Dermis microvascular lymphatic vessel endothelial cell (primary cell): ENCODE results near the gene BAZ1A. TPM values are rescaled to one million over a fixed set of nuclear protein-coding genes. Genes with fewer than 3 reads are reported as not detected.
"Not testable (repeated sequence)": the region's sequence is repeated elsewhere in the genome, so short reads cannot be mapped to it uniquely, and the experiment has no call there.

ENCODE experiments used
- DNase-seq, 2 donors: peaks; one replicate each; pipeline versions ENCODE4 v3.0.0 to v3.0.0-alpha.2; 2010; ENCODE audit warnings: low read depth in 2 of 2
- total RNA-seq: library from RNA; depleted of rRNA; stranded (reverse); fragments of >200 nt; gene quantifications from 2 replicates; pipeline ENCODE4 v1.2.1, GENCODE V29; 2014

The BAZ1A gene
- total RNA-seq, 1 donor from 2014 or later: 37.1 TPM

DNA sequence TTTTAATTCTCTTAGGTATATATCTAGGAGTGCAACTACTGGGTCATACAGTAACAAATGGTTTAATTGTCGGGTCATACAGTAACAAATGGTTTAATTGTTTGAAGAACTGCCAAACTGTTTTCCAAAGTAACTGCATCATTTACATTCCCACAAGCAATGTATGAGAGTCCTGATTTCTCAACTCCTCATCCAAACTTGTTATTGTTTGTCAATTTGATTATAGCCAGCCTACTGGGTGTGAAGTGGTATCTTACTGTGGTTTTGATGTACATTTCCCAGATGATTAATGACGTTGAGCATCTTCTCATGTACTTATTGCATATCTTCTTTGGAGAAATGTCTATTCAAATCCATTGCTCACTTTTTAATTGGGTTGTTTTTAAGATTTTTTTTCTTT is 93.1 kb downstream of the BAZ1A start:
- DNase-seq: no peak

DNA sequence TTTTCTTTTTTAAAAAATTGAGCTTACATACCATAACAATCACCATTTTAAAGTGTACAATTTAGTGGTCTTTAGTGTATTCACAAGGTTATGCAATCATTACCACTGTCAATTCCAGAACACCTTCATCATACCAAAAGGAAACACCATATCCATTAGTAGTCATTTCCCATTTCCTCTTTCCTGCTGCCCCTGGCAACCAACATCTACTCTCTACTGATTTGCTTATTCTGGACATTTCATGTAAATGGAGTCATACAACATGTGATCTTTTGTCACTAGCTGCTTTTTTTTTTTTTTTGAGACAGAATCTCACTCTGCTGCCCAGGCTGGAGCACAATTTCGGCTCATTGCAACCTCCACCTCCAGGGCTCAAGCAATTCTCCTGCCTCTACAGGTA is 93.9 kb downstream of the BAZ1A start:
- peak; percentile 95 to 98 for DNase-seq

DNA sequence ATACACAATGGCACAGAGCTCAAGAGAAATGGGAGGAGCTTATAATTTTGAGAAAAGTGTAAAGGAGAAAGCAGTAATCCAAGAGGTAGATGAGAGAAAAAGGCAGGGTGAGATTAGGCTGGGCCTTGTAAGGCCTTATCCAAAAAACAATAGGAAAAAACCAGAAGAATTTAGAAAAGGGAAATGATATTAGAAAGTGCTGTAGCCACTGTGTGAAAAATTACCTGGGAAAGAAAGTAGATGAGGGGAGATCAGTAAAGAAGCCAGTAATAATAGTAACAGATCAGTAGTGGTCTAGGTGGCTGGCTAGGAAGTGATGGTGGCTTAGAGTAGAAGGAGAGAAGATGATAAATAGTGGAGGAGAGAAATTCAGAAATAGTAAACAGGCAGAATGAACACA is 94.5 kb downstream of the BAZ1A start:
- DNase-seq: no peak

DNA sequence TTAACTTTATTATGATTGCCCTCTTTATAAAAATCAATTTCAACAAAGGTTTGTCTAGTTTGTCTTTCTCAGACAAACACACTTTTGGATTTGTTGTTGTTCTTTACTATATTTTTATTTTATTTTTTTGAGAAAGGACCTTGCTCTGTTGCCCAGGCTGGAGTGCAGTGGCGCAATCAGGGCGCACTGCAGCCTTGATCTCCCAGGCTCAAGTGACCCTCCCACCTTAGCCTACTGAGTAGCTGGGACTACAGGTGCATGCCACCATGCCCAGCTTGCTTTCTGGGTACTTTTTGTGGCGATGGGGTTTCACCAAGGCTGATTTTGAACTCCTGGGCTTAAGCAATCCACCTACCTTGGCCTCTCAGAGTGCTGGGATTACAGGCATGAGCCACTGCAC is 96.4 kb downstream of the BAZ1A start:
- no peak for DNase-seq

DNA sequence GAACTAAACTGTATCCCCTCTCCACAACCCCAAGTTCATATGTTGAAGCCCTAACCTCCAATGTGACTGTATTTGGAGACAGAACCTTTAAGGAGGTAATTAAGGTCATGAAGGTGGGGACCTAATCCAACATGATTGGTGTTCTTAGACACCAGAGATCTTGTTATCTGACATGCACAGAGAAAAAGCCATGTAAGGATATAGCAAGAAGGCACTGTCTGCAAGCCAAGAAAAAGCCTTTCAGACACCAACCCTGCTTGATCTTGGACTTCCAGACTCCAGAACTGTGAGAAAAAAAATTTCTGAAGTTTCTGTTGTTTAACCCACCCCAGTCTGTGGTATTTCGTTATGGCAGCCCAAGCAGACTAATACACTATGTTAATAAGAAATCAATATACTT is 98.5 kb downstream of the BAZ1A start:
- no peak for DNase-seq

DNA sequence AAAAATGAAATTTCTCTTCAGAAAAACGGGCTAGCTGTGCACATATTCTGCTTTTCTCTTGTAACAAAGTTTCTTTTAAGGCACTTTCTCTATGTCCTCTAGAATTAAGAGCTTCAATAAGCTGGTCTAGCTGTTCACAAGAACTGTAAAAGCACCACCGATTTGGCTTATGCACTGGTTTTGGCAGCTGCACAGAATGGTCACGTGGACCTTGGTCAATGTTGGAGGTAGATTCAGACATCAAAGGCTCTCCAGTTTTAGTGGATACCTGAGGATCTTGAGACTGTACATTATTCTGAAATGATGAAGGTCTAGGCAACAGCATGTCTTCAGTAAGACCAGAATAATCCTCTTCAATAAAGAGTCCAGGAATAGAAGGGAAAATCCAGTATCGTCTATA is 99.2 kb downstream of the BAZ1A start:
- no peak for DNase-seq

DNA sequence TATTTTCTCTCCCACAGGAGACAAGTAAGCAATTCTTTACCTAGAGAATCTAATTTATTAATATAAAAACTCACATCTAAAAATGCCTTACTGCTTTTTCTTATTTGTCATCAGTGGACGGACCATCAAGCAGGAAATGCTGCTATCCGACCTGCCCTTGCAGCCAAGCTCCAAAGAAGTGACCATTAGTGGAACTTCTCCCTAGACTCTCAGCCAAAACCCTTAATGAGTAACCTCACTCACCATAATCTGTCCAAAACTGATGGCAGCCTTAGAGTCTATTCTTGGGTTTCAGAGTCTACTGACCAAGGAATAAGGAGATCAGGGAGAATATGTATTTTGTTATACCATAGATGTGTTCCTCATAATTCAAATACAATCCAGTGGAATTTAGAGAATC is 99.8 kb downstream of the BAZ1A start:
- DNase-seq: no peak

DNA sequence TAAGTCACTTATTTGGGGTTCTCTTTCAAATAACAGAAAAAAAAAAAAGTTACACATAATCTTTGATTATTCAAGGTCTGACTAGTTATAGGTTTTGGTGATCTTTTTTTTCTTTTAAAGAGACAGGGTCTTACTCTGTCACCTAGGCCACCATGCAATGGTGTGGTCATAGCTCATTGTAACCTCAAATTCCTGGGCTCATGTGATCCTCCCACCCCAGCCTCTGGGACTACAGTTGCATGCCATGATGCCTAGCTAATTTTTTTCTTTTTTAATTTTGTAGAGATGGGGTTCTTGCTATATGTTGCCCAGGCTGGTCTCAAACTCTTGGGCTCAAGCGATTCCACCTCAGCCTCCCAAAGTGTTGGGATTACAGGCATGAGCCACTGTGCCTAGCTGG is 104.3 kb downstream of the BAZ1A start:
- no peak for DNase-seq

DNA sequence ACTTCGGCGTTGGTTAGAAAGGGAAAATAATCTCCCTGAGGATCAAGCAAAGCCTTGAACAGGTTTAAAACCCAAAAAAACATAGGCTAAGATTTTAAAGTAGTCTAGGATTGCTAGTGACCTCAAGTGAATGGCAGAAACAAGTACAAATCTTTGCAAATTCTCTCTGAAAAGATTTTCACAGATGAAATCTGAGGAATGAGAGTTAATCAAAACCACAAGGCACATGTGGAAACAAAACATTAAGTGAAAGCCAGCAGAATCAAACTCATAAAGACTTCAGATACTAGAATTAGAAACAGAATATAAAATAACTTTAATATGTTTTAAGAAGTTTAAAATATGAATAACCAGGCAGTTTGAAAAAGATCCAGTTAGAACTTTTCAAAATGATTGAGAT is 108.6 kb downstream of the BAZ1A start:
- no peak for DNase-seq

DNA sequence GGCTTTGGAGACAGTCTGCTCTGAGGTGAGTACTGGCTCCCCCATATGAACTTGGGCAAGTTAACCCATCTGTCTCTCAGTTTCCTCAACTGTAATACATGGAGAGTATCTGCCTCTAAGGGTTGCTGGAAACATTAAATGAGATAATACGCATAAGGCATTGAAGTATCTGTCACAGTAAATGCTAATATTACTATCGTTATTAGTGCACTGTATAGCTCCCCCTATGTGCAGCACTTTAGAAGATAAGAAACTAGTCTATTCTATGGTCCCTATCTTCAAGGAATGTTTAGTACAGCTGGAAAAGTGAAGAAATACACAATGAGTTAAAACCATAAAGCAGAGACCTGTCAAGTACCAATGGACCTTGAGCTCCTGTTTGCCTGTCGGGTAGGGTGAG is 109.1 kb downstream of the BAZ1A start:
- no peak for DNase-seq

DNA sequence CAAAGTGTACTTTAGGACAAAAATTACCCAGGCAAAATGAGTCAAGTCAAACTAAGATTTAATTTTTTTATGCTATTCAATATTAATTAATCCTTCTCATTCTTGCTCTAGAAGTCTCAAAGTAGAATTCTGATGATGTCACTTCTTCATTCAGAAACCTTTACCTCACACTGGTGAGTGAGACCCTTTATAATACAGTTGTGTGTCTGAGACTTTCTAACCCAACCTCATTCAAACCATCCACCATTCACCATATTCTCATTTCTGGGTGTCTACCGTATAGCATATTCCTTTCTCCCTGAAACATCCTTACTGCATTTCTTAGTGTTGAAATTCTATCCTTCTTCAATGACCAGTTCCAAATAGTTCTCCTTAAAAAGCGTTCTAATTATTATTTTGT is 119.9 kb downstream of the BAZ1A start:
- DNase-seq: no peak

DNA sequence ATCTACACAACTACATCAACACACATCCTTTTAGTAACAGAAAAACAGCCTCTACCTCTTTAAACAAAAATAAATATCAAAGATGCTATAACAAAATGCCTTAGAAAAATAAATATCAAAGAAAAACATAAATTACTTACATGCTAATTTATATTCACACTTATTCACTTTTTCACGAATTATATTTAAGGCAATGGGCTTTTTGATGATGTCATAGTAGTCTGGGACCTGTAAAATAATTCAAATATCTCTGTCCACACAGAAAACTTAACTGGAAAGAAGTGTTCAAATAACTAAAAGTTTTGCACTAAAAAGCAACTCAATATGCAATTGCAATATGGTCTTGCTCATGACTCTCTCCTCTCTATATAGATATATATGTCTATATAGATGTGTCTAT is 120.5 kb downstream of the BAZ1A start:
- DNase-seq: no peak

DNA sequence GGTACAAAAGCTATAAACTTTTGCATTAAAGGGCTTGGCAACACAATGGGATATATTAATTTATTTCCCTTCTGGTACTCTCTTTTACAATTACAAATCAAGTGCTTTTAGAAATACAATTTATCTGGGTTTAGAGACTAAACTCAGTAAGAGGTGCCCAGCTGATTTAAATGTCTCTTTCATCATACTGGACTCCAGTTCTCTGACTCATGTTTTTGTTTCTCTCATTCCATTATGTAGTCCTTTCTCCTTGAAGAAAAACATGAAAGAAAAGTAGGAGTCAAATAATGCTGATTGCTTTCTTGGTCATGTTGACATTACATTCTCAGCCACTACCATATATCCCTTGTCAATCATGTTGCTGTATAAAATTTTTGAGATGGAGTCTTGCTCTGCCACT is 124.5 kb downstream of the BAZ1A start:
- peak in 1 of 2 donors; percentile 6 for DNase-seq

DNA sequence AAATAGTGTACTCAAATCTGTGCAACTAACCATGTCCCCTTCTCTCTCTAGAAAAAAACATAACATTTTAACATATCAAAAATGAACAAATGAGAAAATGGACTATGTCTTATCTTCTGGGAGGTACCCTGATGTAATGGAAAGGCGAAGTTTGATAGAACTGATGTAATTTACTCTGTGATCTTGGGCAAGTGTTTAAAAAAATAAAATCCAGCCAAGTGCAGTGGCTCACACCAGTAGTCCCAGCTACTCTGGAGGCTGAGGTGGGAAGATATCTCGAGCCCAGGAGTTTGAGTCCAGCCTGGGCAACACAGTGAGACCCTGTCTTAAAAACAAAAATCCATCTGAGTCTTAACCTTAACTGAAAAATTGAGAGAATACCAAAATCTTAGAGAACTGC is 124.9 kb downstream of the BAZ1A start:
- no peak for DNase-seq

DNA sequence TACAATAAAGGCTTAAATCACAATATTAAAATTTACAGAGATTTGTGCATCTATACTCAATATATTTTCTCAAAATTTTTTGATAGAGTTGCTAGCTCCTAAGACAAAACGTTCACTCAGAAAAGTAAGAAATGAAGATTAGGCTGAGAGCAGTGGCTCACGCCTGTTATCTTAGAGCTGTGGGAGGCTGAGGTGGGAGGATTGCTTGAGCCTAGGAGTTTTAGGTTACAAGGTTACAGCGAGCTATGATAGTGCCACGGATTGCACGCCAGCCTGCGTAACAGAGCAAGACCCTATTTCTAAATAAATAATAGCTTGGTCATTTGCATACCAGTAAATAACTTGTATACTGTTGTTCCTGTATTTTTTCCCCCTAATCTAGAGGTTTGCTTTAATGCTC is 125.8 kb downstream of the BAZ1A start:
- no peak for DNase-seq

DNA sequence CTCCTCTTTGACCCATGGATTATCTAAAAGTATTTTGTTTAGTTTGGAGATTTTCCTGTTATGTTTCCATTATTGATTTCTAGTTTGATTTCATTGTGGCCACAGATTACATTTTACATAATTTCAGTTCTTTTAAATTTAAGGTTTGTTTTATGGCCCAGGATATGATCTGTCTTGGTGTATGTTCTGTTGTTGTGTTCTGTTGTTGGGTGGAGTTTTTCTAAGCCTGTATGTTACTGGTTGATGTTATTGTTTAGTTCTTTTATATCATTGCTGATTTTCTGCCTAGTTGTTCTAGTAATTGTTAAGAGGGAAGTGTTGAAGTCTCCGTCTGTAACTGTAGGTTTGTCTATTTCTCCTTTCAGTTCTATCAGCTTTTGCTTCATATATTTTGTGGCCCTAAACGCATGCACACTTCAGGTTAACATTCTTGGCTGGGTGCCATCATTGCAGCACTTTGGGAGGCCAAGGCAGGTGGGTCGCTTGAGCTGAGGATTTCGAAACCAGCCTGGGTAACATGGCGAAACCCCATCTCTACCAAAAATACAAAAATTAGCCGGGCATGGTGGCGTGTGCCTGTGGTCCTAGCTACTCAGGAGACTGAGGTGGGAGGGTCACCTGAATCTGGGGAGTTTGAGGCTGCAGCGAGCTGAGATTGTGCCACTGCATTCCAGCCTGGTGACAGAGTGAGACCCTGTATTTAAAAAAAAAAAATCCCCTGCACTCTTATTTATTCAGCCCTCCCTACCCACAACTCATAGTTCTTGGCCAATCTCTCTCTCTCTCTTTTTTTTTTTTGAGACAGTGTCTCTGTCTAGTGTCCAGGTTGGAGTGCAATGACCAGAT is 132.7 kb downstream of the BAZ1A start:
- DNase-seq: no peak

DNA sequence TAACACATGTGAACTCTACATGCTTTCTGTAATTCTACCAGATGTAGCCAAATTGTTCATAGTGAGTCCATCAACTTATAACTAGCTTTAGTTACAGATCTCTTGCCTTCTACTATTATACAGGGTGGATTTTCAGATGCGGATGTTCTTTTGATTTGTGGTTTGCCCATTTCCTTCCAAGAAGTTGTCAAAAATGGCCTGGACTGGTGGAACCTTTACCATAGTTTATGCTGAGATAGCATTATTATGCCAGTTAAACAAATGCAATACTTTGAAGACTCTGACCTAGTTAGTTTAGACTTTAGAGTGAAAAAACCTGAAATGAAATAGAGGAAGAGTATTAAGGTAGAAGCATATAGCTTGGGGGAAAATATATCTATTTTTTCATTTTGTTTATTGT is 133.3 kb downstream of the BAZ1A start:
- DNase-seq: no peak

DNA sequence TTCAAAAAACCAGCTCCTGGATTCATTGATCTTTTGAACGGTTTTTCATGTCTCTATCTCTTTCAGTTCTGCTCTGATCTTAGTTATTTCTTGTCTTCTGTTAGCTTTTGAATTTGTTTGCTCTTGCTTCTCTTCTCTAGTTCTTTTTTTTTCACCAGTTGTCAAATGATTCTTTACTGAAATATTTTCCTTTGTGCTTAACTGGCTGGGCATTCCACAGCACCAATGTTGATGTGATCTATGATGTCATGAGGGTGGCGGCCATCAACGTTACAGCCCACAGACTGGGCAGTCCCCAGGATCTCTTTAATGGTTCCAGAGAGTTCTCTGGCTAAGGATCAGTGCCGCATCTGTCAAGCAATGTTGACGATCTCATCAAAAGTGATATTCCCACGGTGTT is 135.0 kb downstream of the BAZ1A start:
- not testable (repeated sequence) for DNase-seq

DNA sequence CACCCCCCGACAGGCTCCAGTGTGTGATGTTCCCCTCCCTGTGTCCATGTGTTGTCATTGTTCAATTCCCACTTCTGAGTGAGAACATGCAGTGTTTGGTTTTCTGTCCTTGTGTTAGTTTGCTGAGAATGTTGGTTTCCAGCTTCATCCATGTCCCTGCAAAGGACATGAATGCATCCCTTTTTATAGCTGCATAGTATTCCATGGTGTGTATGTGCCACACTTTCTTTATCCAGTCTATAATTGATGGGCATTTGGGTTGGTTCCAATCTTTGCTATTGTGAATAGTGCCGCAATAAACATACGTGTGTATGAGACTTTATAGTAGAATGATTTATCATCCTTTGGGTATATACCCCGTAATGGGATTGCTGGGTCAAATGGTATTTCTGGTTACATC is 138.1 kb downstream of the BAZ1A start:
- DNase-seq: not testable (repeated sequence)

DNA sequence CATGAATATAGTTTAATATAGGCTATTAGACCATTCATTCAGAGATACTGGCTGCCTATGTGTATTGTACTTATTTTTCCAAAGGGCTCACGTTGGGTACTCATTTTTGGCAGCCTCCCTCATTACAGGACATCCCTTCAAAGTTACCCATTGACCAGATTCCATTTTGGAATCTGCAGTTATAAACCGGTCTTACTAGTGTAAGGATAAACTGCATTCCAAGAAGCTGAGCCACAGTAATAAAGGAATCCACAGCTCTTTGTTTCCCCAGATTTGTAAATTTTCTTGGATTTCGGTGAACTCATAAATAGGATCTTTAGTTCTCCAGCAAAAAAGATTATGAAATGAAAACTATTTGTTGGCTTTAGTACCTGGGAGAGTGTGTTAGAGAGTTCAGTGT is 141.9 kb downstream of the BAZ1A start:
- no peak for DNase-seq

DNA sequence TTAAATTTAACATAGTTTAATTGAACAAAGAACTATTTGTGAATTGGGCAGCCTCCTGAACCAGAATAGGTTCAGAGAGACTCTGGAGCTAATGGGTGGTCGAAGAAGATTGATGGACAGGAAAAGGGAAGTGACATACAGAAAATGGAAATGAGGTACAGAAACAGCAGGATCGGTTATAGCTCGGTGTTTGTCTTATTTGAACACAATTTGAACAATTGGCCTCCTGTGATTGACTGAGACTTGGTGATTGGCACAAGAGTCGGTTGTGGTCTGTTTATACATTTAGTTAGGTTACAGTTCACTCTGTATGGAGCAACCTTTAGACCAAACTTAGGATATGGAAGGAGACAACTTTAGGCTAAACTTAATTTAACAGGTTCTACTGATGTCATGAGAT is 142.4 kb downstream of the BAZ1A start:
- no peak for DNase-seq

DNA sequence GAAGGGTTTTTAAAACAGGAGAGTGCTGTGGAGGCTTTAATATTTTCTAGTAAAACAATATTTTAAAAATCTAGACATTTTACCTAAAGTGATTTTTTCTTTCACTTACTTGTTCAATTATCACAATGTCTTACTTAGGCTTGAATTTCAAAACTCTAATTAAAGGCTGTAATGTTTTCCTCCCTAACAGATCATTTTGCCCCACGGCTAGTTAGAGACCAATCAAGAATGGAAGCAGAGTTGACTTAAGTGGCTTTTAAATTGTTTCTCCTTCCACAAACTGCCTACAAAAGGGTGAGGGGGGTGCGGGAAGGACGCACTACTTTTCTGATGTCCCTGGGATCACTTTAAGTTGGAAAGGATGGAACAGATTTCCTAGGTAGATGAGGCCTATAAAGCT is 151.3 kb downstream of the BAZ1A start:
- DNase-seq: no peak

DNA sequence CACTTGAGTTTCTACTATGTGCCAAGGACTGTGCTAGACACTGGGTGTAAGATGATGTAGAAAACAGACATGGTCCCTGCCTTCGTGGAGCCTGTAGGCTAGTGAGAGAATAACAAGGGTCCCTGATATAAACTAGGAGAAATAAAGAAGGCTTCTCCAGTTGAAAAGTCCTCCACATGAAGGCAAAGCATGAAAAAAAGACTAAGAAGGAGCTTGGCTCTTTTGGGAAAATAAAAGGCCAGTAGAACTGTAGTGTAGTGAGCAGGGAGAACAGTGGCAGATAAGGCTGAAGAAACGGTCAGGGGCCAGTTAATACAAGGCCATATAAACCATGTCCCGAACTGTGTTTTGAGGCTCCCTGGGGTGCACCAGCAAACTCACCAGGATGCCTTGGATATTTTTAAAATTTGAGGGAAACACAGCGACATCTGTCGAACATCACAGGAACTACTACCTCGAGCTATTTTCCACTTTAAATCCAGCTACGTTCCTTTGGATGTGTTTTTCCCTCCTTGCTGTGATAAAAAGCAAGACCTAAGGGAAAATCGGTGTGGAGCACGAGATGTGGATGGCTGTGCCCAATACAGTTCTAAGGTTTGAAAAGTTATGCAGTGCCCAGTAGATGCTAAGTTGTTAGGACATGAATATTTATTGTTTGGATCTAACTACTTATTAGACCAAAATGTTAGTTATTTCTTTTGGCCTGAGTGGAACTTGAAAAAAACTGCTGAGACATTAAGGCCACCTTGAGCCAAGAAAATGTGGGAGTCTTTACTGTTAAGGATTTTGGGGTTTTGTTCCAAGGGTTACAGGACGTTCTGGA is 152.2 kb downstream of the BAZ1A start:
- peak in 1 of 2 donors; percentile 54 for DNase-seq
